HEK293 (cell line): ENCODE measurements around the gene TOM1.

Experiments
- ATF2 ChIP-seq: fragments of 450-650 bp; formaldehyde crosslinking; IDR thresholded peaks from 2 replicates; pipeline ENCODE4 v1.5.1; 2016; ENCODE audit warnings: missing biosample characterization, missing genetic modification characterization, low read depth
- CTCF ChIP-seq: fragments of 450-650 bp; formaldehyde crosslinking; IDR thresholded peaks from 2 replicates; pipeline ENCODE4 v1.5.1; 2016; ENCODE audit warnings: missing biosample characterization, missing genetic modification characterization
- HOXD13 ChIP-seq: sonication (generic); formaldehyde crosslinking; IDR thresholded peaks from 2 replicates; pipeline ENCODE4 v1.8.0; 2022; ENCODE audit warnings: missing genetic modification reagents, borderline replicate concordance
- PBX3 ChIP-seq: sonication (generic); formaldehyde crosslinking; IDR thresholded peaks from 2 replicates; pipeline ENCODE4 v1.8.1; 2022; ENCODE audit warnings: mild to moderate bottlenecking, moderate library complexity, missing genetic modification reagents
- REST ChIP-seq: fragments of 450-650 bp; formaldehyde crosslinking; IDR thresholded peaks from 2 replicates; pipeline ENCODE4 v1.5.1; 2016; ENCODE audit warnings: missing biosample characterization, missing genetic modification characterization
- ZBTB17 ChIP-seq: fragments of 450-650 bp; formaldehyde crosslinking; IDR thresholded peaks from 2 replicates; pipeline ENCODE4 v1.5.1; 2016; ENCODE audit warnings: missing biosample characterization, missing genetic modification characterization
- ZBTB49 ChIP-seq: fragments of 450-650 bp; formaldehyde crosslinking; IDR thresholded peaks from 2 replicates; pipeline ENCODE4 v1.5.1; 2016; ENCODE audit warnings: missing biosample characterization, missing genetic modification characterization, low read depth
- ZFP69B ChIP-seq: fragments of 450-650 bp; formaldehyde crosslinking; IDR thresholded peaks from 2 replicates; pipeline ENCODE4 v1.5.1; 2016; ENCODE audit warnings: missing biosample characterization, missing genetic modification characterization
- ZNF10 ChIP-seq: fragments of 450-650 bp; formaldehyde crosslinking; IDR thresholded peaks from 2 replicates; pipeline ENCODE4 v1.5.1; 2017; ENCODE audit warnings: missing biosample characterization, missing genetic modification characterization
- ZNF391 ChIP-seq: fragments of 450-650 bp; formaldehyde crosslinking; IDR thresholded peaks from 2 replicates; pipeline ENCODE4 v1.5.1; 2016; ENCODE audit warnings: low read depth, missing biosample characterization, missing genetic modification characterization, borderline replicate concordance
- ZNF398 ChIP-seq: fragments of 450-650 bp; formaldehyde crosslinking; IDR thresholded peaks from 2 replicates; pipeline ENCODE4 v1.5.1; 2017; ENCODE audit warnings: missing biosample characterization, missing genetic modification characterization
- ZNF518A ChIP-seq: fragments of 450-650 bp; formaldehyde crosslinking; conservative IDR thresholded peaks from 2 replicates; pipeline ENCODE4 v1.5.1; 2016; ENCODE audit warnings: low read depth, missing biosample characterization, missing genetic modification characterization
- ZNF692 ChIP-seq: fragments of 450-650 bp; formaldehyde crosslinking; IDR thresholded peaks from 2 replicates; pipeline ENCODE4 v1.5.1; 2016; ENCODE audit warnings: missing biosample characterization, missing genetic modification characterization
- ZNF76 ChIP-seq: fragments of 450-650 bp; formaldehyde crosslinking; IDR thresholded peaks from 2 replicates; pipeline ENCODE4; 2016; ENCODE audit warnings: low read depth, missing biosample characterization, missing genetic modification characterization, borderline replicate concordance

GRCh38 chr22:35377735-35378134 lies 78.0 kb downstream of the TOM1 start:
- no peak for TF ChIP-seq ZFP69B (tag by site-specific recombination)
- TF ChIP-seq ZNF76 (tag by site-specific recombination): no peak
- TF ChIP-seq REST (tag by site-specific recombination): no peak
- no peak for TF ChIP-seq CTCF (tag by site-specific recombination)
- TF ChIP-seq ZNF391 (tag by site-specific recombination): no peak
- no peak for TF ChIP-seq HOXD13 (CRISPR knock-in tag)
- TF ChIP-seq ATF2 (tag by site-specific recombination): no peak
- no peak for TF ChIP-seq PBX3 (CRISPR knock-in tag)
- TF ChIP-seq ZNF10 (tag by site-specific recombination): no peak
- no peak for TF ChIP-seq ZNF398 (tag by site-specific recombination)
- no peak for TF ChIP-seq ZNF518A (tag by site-specific recombination)
- no peak for TF ChIP-seq ZNF692
- TF ChIP-seq ZBTB49 (tag by site-specific recombination): no peak
- TF ChIP-seq ZBTB17: no peak
